GM19395 (cell line): Measurements from ENCODE around the gene SRMS.

ENCODE experiments used
- ATAC-seq: cut with Tn5 transposase; IDR thresholded peaks from one replicate; pipeline ENCODE4 v1.9.1; 2021; ENCODE audit warnings: mild to moderate bottlenecking, moderate library complexity; ENCODE audit not compliant: unreplicated experiment

The SRMS gene

DNA sequence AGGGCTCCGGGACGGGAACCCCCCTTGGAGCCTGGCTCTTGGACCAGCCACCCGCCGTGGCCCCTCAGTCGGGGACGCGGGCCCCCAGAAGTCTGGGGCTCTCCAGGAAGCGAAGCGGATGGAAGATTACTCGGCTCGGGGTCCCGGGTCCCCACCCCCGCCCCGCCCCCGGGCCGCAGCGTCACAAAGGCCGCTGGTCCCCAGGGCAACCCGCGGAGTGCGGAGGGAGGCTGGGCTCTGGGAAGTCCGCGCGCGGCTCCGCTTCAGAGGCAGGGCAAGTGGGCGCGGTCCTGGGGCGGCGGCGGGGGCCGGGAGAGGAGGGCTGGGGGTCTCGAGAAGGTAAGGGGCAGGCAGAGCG, 6.4 kb upstream of the SRMS start, which contains the start of gene FNDC11:
Gene FNDC11 (plus strand): TSS at position 227 of the 358 bp plus-strand sequence. CDS start 1,505 bp downstream, outside the sequence.
- no peak for ATAC-seq

DNA sequence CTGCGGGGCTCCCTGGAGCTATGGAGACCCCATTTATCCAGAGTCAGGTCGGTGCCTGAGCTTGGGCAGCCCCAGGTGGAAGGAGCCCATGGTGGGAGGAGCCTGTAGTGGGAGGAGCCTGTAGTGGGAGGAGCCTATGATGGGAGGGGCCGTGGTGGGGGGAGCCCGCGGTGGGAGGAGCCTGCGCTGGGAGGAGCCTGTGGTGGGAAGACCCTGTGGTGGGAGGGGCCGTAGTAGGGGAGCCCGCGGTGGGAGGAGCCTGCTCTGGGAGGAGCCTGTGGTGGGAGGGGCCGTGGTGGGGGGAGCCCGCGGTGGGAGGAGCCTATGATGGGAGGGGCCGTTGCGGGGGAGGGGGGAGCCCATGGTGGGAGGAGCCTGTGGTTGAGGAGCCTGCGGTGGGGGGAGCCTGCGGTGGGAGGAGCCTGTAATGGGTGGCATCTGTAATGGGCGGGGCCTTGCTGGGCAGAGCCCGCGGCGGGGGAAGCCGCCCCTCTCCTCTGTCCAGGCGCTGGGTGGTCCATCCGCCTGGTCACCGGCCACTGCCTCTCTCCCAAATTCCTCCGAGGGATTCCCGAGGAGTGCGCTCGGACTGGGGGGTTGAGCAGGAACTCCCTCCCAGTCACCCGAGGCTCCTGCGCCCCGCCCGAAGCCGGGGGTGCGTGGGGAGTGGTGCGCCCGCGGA, 5.8 kb upstream of the SRMS start:
- ATAC-seq: no peak

DNA sequence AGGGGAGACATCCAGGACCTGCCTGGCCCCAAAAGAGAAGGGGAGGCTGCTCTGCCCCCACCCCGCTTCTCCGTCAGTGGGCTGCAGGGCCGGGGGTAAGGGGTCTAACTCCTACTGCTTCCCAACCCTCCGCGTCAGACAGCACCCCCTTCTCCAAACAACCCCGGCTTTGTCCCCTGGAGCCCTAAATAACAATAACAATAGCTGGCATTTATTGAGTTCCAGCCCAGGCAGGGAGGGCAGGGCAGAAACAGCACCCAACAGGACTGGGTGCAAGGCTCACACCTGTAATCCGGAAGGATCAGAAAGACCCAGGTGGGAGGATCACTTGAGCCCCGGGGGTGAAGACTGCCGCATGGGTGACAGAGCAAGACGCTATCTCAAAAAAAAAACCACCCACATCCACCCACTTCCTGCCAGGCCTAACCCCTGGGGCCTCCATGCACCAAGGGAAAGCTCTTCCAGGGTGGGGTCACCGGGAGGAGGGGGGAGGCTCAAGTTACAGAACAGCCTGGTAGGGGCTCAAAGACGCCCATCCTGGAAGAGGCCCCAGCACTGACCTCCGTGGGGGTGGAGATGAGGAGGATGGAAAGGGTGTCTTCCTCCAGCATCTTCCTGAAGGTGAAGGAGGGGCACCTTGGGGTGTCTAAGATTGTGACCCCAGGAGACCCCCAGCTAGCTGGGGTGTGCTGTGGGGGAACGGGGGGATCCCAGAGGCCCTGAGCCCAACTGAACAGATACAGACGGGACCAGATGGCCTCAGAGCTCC, 5.1 kb upstream of the SRMS start:
- ATAC-seq: no peak

DNA sequence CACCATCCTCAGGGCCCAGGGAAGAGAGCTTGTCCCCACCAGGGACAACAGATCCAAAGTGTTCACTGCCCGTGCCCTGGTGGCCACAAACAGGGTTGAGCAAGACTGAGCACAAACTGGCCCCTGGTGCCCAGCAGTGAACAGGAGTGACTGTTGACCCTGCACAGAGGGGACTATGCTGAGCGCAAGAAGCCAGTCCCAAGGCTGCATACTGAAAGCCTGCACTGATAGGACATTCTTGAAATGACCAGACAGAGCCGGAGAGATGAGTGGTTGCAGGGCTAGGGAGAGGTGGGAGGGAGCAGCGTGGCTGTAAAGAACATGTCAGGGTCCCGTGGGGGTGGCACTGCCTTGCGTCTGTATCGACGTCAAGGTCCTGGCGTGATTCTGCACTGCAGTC, 3.5 kb upstream of the SRMS start:
- no peak for ATAC-seq

DNA sequence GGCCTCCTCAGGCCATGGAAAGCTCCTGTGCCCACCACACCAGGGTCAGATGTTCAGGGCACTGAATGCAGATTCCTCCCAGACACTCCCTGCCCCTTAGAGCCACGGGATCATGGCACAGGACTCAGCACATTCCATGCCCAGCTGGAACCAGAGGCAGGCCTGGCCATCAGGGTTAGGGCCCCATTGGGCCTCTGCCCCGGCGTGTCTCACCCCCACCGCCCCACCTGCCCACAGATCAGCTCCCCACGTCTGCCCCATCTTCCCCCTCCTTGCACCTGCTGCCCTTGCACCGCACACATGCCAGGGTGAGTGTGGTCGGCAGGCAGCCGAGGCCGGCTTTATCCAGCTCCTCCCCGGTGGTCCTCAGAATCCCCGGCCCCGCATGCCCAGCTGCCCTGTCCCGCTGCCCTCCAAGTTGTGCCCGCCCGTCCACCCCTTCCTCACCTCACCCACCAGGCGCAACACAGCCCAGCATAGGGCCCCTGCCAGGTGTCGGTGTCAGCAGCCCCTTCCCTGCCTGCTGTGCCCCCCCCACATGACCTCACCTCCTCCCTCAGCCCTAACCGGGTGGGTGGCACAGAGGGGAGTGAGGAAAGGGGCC, 2.2 kb upstream of the SRMS start:
- ATAC-seq: no peak

DNA sequence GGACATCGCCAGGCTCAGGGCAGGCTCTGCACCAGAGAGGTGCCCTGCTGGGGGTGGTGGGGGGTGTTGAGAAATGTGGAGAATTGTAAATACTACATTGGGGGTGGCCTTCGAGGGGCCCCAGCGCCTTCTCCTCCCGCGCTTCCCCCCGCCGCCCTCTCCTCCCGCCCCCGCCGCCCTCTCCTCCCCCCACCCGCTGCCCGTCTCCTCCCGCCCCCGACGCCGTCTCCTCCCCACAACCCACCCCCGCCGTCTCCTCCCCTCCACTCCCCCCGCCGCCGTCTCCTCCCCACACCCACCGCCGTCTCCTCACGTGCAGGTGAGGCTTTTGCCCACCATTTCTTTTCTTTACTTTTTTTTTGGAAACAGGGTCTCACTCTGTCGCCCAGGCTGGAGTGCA, 1.5 kb upstream of the SRMS start:
- ATAC-seq: no peak

DNA sequence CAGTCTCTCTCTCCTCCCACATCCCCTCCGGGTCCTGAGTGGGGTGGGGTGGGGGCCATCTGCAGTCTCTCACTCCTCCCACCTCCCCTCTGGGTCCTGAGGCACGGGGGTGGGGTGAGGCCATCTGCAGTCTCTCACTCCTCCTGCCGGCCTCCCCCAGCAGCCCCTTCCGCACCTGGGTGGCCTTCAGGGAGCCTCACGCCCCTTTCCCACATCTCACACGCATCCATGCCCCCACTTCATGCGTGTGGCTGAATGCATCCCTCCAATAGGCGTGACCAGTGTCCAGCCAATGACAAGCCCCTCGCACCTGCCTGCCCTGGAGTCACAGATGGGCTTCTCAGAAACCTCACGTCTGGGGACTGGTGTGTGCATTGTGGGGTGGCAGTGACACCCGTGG, 993 bp upstream of the SRMS start:
- no peak for ATAC-seq

DNA sequence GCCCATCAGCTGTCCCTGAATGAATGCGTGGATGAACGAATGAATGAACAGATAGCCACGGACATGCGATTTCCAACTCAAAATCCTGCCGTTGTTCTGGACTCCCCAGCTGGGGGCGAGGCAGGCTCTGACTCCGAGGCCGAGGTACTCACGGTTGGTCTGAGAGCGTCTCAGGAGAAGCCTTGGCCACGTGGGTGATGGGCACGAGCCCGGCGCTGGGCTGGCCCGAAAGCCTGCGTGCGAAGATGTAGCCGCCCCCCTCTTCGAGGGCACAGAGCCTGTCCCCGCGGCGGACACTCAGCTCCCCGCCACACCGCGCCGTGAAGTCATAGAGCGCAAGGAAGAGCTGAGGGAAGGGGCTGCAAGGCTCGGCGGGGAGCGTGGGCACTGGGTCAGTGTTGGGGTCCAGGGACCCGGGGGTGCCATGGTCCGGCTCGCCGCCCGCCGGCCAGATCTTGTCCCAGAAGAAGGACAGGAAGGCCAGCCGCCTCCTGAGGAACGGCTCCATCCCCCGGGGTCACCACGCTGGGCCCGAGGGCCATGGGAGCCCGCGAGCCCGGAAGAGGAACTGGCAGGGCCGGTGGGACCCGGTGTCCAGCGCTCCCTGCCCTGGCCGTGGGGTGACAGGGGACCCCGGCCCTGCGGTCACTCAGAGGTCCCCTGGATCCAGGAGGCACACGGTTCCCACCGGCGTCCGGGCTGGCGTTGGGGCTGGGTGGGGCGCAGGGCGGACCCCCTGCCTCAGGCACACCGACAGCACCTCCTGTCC, 409 bp downstream of the SRMS start:
- ATAC-seq: no peak

DNA sequence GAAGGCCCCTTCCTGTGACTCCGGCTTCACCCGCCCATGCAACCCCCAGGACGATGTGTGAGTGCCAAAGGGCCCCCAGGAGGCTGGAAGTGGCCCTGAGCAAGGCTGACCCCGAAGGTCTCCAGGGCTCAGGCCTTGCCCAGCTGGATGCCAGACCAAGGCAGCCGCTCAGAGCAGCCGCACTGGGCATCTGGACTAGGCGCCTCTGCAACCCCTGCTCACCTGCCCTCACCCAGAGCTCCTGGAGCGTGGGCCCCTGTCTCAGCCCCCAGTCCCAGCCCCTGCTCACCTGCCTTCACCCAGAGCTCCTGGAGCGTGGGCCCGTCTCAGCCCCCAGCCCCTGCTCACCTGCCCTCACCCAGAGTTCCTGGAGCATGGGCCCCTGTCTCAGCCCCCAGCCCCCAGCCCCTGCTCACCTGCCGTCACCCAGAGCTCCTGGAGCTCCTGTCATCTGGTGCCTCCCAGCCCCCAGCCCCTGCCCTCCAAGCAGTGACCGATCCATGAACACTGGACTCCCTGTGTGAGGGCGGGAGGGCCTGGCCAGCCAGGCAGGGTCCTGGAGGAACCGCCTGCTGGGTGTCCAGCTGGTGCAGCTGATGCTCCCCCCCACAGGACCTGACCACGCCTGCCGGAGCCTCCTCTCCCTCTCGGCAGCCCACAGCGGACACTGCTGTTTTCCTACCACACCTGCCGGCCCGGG, 1.1 kb downstream of the SRMS start:
- no peak for ATAC-seq

DNA sequence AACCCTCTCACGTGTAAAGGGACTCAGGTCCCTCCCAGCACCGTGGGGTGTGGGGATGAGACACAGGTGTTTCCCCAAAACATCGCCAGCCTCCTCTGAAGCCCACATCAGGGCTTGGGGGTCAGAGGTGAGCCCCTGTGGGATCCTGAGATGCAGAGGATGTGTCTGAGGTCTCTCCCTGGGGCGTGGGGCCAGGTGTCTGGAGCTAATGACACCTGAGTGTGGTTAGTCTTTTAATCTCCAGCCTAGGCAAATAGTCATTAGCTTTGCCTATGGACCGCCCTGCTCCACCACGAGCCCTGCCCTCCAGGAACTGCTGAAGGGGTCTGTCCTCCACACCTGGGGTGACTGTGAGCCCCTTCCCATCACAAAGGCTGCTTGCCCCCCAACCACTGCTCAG, 1.7 kb downstream of the SRMS start:
- ATAC-seq: no peak

DNA sequence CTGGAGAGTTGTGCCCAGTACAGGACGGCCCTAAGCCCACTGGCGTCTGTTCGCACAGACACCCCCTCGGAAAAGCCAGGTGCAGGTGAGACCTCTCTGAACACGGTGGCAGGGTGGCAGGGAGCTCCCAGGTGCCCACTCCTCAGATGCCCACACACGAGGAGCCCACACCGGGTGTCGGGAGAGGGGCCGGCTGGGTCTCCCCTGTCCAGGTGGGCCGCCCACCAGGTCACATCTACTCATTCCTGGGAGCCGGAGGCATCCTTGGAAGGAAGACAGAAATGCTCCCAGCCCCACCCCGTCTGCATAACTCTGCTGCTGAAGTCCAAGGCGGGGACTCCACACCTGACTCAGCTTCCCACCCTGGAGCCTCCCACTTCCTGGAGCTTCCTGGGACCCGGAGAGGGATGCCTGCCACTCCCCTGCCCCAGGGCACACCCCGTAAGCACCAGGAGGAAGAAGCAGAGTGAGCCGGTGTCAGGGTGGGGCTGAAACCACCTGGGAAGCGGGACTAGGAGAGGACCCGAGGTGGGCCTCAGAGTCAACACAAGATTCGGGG, 2.5 kb downstream of the SRMS start:
- ATAC-seq: no peak

DNA sequence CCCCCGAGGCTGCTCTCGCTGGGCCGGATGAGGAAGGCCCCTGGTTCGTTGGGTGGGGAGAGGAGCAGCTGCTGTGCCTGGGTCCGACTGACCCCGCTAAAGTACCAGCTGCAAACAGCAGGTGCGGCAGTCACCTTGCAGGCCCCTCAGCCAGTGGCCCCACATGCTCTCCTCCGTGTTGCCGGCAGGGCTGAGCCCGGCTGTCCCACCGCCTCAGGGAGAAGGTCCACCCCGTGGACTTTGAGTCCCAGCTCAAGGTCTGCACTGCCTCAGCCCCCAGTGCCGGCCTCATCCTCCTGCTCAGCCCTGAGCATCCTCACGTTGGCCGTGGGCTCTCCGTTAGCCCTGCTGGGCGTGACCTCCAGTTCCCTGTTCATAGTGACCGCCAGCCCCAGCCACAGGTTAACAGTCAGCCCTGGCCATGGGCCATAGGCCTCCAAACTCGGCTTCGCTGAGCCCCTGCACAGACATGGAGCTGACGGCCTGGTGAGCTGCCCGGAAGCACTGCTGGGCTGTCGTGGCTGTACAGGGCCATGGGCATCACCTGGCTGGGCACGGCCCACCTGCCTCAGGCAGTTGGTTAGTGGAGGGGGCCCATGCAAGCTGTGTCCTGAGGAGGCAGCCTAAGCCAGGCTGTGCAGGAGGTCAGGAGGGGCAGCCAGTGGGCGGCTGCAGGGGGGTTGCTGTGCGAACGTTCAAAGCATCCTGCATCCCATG, 3.1 kb downstream of the SRMS start:
- no peak for ATAC-seq

DNA sequence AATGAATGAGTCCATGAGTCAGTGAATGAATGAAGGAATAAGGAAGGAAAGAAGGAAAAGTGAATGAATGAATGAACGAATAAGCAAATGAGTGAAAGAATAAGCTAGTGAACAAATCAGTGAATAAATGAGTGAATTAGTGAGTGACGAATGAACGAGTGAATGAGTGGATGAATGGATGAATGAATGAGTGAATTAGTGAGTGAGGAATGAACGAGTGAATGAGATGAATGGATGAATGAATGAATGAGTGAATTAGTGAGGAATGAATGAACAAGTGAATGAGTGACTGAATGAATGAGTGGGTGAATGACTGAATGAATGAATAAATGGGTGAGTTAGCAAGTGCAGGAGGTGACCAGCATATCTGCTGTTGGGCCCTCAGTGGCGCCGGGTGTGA, 3.8 kb downstream of the SRMS start:
- ATAC-seq: no peak

DNA sequence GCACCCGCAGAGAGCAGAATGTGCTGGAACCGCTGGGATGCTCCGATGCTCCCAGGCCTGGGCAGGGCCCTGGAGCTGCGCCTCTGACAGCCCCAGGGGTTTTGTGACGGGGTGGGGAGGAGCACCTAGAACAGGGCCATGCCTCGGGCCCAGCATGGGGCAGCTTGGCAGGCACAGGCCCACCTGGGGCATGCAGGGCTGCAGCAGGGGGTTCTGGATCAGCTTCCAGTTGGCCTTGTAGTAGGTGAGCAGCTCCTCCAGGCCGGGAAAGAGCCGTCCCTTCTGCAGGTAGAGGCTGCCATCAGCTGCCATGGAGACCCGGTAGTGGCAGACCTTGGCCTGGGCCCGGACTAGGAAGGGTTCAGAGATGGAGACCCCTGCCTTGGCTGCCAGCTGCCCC, 4.4 kb downstream of the SRMS start:
- ATAC-seq: no peak

DNA sequence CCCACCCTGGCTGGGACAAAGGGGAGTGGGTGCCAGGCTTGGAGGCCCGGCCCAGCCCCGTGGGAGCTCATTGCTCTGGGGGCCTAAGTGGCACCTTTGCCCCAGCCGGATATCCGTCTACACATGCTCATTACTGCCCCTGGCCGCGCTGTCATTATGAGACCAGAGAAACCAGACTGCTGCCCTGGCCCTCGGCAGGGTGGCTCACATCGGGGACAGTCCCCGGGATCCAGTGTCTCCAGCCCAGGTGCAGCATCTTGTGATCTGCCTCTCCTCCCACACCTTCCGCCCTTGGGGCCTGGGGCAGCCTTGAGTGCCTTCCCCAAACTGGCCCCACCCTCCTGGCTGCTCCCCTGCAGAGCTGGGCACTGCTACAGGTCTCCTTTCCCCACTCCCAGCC, 4.9 kb downstream of the SRMS start:
- ATAC-seq: no peak

DNA sequence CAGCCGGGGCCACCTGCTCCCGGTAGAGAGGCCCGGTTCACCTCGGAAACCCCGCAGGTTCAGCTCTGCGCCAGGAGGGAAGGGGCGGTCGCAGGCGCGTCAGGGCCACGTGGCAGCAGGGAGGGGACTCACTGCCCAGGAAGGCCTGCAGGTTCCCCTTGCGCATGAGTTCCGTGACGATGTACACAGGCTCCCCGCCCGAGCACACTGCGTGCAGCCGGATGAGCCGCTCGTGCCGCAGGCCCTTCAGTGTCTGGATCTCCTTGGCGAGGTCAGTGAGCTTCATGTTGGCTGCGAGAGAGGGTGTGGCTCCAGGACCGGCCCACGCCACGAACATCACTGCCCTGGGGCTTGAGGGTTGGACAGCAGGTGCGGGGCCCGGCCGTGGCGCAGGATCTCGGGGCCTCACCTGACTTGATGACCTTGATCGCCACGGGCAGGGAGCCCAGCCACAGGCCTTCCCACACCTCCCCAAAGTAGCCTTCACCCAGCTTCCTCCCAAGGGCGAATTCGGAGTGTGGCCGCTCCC, 5.5 kb downstream of the SRMS start:
- ATAC-seq: no peak

DNA sequence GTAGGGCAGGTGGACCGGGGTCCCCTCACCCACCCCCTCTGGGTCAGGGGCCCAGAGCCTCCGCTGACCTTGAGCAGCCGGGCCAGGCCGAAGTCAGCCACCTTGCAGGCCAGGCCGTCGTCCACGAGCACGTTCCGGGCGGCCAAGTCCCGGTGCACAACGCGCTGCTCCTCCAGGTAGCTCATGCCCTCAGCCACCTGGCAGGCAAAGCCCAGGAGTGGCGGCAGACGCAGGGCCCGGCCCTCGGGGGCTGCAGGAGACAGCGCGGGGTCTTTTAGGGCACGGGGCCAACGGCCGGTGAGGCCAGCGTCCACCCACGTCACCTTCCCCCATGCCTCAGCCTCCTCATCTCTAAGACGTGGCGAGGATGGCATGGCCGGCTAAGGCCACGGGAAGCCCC, 6.2 kb downstream of the SRMS start:
- no peak for ATAC-seq

DNA sequence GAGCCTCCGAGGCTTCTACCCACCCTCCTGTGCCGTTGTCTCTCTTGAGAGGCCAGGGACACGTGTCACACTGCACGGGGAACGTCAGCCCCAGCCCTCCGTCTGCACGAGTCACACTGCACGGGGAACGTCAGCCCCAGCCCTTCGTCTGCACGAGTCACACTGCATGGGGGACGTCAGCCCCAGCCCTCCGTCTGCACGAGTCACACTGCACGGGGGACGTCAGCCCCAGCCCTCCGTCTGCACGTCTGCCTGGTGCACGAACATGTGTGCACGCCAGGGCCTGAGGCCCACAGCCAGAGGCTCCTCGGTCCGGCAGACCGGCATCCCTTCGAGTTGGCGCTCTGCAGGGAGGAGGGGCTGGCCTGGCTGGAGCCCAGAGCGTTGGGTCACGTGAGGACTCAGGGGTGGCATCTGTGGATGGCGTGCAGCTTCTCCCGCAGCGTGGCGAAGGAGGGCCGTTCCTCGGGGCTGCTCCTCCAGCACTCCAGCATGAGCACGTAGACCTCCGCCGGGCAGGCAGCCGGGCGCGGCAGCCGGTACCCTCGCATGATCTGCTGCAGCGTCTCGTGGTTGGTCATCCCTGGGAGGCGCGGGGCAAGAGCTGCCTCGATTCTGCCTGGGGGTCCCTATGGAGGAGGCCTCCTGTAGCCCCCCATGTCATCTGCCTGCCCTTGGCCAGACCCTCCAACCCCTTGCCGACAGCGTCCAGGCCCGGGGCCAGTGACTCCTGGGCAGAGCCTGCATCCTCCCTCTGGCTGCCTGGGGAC, 6.9 kb downstream of the SRMS start:
- no peak for ATAC-seq
